KG1 (cell line): ENCODE measurements around the gene PIPOX.
"Not testable (repeated sequence)": the region's sequence is repeated elsewhere in the genome, so short reads cannot be mapped to it uniquely, and the experiment has no call there.

Experiments
- DNase-seq: peaks from one replicate; lab custom pipeline; 2025; lab: John Stamatoyannopoulos, UW

PIPOX gene

DNA sequence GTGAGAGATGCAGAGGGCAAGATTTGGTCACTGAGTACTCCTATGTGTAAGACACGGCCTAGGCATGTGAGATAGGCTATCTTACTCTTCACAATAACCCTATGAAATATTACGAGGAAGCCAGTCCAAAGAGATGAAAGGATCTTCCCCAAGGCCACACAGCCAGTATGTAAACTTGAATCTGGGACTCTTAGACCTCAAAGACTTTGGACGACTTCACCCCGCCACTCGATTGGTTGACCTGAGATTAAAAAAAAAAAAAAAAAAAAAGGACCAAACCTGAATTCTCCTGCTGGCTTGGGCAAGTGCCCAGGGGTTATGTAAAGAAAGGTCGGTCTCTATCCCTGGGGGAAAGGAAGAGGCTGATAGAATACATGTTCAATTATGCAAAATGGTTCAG lies 33.1 kb downstream of the PIPOX start:
- DNase-seq: no peak

DNA sequence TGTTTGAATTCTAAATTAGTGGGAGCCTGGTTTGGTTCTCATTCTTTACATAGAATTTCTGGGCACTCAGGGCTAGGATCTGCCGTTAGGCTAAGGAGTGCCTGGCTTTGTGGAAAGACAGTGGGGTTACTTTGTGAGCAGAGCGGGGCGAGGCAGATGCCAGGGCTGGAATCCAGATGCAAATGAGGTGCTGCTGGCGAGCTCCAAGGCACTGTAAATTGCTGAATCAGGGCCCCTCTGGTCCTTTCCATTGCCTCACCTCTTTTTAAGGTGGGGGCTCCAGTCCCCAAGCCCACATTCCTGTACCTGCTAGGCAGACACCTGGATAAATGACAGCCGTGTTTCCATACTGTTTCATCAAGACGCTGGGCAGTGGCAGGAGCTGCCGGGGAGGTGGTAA lies 33.8 kb downstream of the PIPOX start:
- no peak for DNase-seq

DNA sequence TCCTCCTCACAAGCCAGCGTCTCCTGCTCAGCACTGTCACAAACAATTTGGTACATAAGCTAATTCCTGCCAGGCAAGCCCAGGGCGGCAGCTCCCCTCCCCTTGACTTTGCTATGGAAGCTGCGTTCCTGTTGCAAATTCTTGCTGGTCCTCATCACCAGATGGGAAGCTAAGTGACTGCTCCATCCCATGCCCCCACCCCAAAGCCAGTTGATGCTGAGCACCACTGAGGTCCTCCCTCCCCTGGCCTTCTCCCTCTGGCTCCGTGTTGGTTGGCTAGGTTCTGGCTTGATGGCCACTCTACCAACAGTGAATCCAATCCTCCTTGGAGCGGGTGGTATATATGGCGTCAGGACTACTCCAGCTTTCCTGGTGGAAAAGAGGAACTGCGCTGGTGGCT lies 34.4 kb downstream of the PIPOX start:
- DNase-seq: no peak

DNA sequence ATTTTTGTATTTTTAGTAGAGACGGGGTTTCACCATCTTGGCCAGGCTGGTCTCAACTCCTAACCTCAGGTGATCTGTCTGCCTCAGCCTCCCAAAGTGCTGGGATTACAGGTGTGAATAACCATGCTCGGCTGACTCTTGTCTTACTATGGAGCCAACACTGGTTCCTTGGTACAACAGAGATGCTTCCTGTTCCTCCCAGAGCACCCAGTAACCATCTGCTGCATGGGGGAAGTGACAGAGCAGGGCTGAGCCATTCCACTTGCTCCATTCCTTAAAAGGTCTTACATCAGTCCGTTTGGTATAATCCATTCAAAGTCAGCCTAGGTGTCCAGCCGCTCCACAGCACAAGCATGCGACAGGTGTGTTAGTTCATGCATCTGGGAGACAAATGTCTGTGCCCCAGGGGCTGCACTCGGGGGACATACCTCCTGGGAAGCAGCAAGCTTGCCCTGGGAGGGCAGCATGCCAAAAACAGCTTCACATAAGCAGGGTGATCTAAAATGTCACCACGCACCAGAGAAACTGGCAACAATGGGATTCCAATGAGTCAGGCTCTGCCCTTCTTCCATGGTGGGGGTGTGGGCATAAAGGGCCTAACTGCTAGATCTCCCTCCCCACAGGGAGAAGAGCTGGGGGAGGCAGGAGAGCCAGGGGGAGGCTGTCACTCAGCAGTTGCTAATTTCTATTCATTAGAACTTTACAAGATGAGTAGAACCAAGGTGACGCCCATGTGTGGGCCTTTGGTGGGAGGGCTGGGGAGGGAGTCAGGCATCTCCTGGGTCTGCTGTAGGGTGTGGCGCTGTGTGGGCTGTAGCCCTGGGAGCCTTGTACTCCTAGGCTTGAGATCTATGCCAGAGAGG lies 35.5 kb downstream of the PIPOX start:
- no peak for DNase-seq

DNA sequence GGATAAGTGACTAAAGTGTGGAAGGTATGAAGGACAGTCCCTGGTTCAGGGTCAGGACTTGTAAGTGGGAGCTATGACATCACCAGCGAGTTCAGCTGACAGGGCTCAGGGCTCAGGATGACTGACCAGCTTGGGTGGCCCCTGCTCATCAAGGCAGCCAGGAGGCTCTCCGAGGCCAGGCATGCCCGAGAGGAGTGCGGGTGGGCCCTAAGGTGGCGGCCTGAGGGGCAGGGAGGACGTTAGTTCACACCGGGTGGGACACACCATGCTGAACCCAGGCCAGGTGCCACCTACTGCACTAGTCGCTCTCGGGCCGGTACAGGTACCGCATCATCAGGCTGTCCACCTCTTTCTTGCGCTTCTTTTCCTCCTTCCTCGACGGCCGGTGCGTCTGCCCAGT lies 36.5 kb downstream of the PIPOX start:
- DNase-seq: no peak

DNA sequence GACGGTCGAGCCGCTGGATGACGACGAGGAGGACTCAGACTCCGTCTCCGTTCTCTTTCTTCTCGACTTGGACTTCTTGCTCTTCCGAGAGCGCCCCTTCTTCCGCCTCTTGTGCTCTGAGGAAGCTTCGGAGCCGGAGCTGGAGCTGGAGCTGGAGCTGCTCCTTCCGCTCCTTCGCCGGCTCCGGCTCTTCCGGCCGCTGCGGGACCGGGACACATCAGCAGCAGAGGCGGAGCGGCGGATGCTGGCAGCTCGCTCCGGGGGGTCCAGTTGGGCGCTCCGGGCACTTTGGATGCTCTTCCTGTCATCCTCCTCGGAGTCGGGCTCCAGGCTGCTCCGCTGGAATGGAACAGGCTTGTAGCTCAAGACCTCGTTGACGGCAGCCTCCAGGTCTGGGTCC lies 36.9 kb downstream of the PIPOX start:
- no peak for DNase-seq

DNA sequence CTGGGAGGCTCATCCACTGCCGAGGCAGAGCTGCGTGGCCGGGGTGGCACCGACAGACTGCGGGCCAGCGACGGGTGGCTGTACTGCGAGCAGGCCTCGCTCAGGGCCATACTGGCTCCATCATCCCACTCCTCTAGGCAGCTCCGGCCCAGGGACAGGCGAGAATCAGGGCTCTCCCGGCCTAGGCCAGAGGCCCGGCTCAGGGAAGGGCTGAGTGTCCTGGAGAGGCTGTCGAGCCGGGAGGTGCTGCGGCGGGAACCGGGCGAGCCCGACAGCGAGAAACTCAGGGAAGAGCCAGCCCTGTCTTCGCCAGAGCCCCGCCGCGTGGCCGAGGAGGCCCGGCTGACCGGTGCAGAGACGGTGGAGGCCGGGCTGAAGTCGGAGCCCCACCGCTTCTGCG lies 37.4 kb downstream of the PIPOX start:
- no peak for DNase-seq

DNA sequence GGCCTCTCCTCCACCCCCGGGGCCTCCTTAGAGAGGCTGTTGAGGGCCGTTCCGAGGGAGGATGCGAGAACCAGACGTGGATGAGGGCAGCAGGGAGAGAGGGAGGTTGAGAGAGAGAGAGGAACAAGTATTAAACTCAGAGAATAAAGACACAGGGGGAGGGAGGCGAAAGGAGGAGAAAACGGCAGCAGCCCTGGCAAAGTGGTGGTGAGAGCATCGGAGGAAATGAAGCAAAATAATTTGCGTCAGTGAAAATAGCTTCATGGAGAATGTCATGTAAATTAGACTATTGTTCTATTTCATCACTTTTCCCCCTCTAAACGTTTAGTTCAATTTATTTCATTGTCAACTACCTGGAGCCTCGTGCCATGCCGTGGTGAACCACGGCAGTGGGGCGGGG lies 38.0 kb downstream of the PIPOX start:
- no peak for DNase-seq

DNA sequence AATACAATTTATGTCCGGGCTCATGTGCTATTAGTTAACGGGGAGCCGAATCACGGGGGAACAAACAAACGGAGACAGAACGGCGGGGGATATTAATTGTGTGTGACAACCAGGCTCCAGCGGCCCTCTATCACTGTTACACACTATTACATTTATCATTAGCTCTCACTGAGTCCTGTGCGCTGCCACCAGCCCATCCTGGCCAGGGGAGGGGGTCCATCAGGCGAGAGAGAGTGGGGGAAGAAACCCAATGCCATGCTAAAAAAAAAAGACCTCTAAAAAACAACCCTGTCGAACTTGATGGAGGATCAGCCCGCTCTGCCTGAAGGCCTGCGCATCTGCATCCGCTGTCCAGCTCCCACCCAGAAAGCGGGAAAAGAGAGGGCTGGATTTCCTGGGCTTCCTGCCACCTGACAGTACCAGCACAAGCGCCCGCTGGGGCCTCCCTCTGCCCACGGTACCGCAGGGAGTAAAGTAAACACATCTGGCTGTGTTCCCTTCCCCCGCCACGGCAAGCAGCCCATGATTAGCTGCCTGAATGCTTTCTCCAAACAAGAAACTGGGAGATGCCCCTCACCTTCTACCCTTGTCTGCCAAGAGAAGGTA lies 41.7 kb downstream of the PIPOX start:
- DNase-seq: no peak

DNA sequence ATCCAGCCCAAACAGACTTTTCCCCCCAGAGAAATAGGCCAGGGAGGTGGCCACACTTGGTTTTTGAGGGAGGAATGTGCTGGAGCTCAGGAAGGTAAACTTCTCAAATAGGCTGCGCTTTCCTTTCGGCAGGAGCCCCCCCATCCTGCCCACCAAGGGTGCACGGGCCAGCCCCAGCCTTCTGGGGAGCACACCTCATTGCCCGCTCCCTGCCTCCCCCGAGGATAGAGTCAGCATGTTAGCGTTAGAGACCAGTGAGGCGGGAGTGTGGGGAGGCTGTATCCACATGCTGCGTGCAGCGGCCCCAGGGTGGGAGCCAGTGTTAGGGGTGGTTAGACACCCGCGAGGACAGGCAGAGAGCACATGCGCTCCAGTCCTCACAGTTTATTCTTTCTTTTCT lies 42.3 kb downstream of the PIPOX start:
- no peak for DNase-seq

DNA sequence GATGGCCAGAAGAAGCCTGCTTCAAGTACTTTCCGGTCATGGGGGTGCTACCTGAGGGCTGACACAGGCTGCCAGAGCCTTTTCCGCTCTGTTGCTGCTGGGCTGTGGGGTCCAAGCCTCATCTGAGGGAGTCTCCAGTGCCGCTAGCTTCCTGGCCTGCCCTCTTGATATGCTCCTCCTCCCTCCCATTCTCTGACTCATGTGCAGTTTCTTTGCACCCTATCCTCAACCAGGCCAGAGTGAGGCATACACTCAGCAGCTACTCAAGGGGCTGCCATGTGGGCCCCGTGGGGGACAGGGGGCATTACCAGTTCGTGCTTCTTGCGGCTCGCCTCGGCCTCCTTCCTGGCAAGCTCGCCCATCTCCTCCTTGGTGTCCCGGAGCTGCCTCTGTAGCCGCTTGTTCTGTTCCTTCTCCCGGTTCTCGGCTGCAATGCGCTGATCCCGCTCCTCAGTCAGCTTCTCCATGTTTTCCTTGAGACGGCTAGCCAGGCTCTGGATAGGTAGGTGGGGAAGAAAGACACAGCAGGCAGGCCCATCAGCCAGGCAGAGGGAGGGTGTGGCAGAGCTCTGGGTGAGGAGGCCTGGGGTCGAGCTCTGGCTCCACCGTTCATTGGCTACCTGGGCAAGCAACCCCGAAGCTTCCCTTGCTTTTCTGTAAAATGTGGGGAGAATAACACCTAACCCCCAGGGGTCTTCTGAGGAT lies 43.8 kb downstream of the PIPOX start:
- no peak for DNase-seq

DNA sequence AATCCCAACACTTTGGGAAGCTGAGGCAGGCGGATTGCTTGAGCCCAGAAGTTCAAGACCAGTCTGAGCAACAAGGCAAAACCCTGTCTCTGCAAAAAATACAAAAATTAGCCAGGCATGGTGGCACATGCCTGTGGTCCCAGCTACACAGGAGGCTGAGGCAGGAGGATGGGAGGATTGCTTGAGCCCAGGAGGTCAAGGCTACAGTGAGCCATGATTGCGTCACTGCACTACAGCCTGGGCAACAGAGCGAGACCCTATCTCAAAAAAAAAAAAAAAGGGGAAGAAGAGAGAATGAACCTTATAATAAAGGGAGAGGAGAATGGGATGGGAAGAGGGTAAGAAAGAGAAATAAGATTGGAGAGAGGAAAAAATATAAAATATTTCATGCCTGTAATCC lies 45.8 kb downstream of the PIPOX start:
- not testable (repeated sequence) for DNase-seq

DNA sequence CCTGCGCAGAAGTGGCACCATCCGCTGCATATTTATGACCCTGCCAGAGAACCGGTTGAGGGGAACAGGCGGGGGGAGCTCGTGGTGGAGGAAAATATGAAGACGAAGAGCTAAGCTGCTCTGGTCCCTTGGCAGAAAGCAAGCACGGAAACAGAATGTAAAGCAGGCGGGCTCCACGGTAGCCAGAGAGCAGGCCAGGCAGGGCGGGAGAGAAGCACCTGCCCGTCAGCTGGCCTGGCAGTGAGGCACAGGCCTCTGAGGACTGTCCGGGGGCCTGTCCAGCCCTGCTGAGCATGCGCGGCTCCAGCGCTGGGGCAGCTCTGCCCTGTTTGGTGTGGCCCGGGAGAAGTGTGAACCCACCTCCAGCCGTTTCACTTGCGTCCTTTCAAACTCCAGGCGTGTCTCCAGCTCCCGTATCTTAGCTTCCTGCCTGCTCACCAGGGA lies 46.7 kb downstream of the PIPOX start:
- no peak for DNase-seq

DNA sequence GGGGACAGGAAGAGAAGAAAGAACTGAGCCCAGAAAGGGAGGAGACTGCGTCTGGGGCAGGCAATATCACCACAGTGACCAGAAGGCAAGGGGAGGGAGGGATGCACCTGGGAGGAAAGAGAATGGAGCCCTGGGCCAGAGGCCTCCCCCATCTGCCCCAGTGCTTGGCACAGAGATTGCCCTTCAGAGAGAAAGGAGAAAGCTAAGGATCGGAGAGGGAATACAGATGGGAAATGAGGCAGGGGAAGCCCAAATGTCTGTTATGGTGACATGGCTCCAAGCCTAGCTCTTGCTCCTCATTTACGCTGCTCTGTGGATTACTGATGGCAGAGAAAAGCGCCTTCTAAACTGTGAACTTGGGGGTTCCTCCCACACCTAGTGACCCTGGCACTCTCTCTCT lies 47.2 kb downstream of the PIPOX start:
- DNase-seq: no peak

DNA sequence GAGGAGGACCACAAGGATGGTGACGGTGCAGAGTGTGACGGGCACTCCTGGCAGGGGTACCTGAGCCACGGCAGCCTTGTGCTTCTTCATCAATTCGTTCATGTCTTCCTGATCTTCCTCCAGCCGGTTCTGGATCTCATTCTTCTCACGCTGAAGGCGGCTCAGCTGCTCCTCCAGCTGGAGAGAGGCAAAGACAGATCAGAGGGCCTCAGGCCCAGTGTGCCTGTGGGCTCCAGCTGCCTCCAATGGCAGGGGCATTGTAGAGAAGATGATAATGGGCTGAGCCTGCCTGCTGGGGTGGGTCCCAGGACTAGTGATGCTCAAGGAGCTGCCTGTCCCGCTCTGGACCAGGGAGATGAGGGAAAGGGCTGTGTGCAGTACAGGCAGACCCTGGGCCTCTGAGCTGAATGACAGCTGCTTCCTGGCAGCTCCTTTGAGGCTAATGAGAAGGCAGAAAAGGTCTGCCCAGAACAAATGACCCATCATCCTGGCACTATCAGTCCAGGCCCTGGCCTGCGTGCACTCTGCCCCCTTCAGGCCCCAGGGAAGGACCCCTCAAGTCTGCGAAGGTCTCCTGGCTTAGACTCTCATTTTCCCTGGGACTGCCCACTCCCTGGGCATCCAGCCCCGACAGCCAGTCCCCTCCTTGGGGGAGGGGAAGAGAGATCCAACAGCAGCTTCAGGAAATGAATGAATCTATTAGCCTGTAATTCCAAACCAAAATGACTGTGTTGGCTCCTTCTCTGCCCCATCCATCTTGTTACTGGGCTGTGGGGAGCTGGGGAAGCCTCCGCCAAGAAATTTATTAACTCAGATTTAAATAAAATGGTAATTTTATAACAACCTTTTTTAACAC lies 48.0 kb downstream of the PIPOX start:
- DNase-seq: no peak

DNA sequence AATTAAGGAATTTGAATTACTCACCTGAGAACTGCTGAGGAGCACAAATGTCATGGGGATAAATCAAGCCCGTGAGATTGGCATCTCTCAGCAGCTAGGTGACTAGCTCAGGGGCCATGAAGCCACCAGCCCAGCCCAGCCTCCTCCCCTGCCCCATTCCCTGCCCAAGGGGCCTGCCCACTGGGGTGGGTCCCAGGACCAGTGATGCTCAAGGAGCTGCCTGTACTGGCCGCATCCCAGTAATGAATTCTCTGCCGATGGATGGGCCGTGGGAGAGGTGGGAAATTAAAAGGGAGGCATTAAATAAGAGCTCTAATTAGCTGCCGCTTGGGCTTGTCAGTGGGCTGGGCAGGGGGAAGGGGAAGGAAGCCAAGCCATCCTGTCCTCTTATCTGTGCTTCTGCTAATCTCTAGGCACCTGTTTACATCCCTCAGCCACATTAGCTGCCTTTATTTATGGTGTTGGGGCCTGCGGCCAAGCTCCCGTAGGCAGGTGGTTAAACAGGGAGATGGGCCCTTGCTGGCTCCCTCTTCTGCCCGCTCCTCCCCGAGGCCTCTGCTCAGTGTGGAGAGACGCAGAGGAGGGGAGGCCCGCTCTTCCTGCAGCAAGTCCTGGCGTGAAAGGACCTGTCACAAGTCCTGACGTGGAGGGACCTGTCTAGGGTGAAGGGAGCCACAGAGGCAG lies 48.8 kb downstream of the PIPOX start:
- DNase-seq: no peak

DNA sequence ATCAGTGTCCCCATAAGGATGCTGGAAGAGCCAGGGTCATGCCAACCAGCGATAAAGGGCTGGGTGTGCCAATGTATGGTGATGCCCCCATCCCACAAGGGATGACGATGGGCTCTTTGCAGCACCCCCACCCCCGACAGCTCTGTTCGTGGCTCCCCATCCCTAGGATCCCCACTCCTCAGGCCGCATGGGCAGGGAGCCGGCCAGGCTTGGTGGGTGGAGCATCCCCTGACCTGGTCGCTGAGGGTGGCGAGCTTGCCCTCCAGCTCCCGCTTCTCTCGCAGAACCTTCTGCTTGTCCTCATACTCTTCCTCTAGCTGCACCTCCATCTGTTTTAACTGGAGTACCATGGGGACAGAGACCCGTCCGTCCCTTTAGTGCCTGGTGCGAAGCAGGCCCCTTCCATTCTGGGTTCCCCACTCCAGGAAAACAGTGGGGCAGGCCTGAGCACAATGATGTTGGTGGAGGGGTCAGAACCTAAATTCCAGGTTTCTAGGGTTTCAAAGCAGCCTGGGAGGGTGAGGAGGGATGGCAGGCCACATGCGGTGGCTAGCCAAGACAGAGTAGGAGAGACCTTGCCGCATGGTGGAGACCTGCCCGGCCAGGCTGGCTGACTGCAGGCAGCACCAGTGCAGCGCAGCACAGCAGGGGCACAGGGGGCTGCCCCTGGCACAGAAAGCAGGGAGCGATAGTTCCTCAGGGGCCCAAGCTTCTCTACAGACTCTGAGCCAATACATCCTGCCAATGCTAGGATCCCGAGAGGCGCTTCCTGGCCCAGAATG lies 50.3 kb downstream of the PIPOX start:
- no peak for DNase-seq

DNA sequence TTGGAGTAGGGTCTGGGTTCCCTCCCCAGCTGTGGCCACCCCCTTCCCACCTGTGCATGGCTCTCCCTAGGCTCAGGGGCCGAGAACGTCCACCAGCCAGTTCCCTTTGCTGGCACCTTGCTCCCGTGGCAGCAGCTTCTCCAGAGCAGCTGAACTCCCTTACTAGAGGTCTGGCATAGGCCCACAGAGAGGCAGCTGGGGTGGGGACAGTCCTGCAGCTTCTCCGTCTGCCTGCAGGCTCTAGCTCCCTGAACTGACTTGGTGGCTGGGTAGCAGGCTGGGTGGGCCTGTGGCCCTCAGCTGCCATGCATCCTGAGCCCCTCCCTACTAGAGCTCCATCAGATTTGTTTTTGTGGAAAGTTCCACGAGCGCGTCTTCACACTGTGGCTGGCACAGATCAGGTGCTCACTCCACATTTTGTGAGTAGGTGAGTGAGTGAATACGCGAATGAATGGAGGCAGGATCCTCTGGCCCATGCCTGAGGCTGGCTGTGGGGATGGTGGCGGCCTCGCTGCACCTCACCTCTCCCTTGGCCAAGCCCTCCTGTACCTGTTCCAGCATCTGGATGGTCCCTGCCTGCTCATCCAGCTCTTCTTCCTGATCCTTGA lies 51.3 kb downstream of the PIPOX start:
- no peak for DNase-seq

DNA sequence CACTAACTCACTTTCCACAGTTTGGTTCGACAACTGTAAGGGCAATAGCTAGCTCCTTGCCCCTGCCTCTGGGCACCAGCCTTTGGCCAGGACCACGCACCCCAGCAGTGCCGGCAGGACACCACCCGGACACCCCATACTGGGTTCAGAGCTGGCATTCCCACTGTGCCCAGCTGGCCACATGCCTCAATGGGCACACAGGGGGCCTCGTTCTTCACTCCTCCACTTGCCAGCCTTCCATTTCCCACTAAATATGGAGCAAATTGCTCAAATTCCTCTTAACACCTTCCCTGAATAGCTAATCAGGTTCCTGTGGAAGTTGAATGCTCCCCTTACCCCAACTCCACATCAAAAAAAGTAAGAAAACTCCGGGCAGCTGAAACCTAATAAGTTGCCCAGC lies 52.5 kb downstream of the PIPOX start:
- DNase-seq: no peak

DNA sequence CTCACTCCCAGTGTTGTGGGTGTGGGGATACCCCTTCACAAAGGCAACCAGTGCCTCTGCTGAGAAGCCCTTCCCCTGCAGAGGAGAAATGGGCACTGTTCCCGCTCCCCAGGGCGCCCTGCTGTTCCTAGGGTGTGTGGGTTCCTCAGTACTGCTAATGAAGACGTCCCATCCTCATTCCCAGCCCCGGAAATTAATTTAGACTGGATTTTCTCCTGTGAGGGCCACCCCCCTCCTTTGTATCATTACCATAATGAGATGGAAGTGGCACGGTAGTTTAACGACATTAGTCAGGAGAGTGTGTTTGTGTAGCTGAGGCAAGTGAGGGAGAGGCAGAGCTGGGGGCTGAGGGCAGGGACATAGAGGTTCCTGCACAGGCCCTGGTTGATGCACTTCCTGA lies 53.2 kb downstream of the PIPOX start:
- DNase-seq: no peak
